HL-60 (cell line): ENCODE measurements around the gene TADA2A.

ENCODE experiments used
- GABPA ChIP-seq: IDR thresholded peaks from 2 replicates; pipeline ENCODE4 v1.6.1; 2012; ENCODE audit warnings: low read depth
- TF ChIP-seq, protein P1 (sequence below): IDR thresholded peaks from one replicate; pipeline ENCODE4 v1.5.1; 2011; ENCODE audit warnings: low read length, control low read depth, inconsistent platforms; ENCODE audit not compliant: insufficient read depth
- TF ChIP-seq, protein P2 (sequence below): IDR thresholded peaks from 2 replicates; pipeline ENCODE4 v1.6.1; 2012; ENCODE audit warnings: low read depth; ENCODE audit not compliant: insufficient replicate concordance

DNA sequence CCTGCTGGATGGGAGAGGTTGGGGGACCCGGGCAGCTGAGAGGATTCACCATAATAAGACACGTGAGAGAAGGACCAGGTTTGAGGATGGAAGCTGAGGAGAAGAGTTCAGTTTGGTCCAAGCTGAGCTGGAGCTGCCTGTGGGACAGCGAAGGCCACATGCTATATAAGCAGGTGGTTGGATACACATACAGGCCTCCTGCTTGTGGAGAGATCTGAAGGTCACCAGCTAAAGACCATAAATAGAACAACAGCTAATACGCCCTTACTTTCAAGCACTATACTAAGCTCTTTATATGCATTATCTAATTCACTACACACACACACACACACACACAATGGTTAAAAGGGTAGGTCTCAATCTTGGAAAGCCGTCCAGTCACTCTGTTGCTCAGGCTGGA, 115.1 kb downstream of the TADA2A start:
- TF ChIP-seq, protein P1, sequence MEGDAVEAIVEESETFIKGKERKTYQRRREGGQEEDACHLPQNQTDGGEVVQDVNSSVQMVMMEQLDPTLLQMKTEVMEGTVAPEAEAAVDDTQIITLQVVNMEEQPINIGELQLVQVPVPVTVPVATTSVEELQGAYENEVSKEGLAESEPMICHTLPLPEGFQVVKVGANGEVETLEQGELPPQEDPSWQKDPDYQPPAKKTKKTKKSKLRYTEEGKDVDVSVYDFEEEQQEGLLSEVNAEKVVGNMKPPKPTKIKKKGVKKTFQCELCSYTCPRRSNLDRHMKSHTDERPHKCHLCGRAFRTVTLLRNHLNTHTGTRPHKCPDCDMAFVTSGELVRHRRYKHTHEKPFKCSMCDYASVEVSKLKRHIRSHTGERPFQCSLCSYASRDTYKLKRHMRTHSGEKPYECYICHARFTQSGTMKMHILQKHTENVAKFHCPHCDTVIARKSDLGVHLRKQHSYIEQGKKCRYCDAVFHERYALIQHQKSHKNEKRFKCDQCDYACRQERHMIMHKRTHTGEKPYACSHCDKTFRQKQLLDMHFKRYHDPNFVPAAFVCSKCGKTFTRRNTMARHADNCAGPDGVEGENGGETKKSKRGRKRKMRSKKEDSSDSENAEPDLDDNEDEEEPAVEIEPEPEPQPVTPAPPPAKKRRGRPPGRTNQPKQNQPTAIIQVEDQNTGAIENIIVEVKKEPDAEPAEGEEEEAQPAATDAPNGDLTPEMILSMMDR = no peak
- TF ChIP-seq, protein P2, sequence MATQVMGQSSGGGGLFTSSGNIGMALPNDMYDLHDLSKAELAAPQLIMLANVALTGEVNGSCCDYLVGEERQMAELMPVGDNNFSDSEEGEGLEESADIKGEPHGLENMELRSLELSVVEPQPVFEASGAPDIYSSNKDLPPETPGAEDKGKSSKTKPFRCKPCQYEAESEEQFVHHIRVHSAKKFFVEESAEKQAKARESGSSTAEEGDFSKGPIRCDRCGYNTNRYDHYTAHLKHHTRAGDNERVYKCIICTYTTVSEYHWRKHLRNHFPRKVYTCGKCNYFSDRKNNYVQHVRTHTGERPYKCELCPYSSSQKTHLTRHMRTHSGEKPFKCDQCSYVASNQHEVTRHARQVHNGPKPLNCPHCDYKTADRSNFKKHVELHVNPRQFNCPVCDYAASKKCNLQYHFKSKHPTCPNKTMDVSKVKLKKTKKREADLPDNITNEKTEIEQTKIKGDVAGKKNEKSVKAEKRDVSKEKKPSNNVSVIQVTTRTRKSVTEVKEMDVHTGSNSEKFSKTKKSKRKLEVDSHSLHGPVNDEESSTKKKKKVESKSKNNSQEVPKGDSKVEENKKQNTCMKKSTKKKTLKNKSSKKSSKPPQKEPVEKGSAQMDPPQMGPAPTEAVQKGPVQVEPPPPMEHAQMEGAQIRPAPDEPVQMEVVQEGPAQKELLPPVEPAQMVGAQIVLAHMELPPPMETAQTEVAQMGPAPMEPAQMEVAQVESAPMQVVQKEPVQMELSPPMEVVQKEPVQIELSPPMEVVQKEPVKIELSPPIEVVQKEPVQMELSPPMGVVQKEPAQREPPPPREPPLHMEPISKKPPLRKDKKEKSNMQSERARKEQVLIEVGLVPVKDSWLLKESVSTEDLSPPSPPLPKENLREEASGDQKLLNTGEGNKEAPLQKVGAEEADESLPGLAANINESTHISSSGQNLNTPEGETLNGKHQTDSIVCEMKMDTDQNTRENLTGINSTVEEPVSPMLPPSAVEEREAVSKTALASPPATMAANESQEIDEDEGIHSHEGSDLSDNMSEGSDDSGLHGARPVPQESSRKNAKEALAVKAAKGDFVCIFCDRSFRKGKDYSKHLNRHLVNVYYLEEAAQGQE = no peak
- no peak for TF ChIP-seq GABPA
